Measurements from ENCODE around the gene KBTBD13.
"Not testable (repeated sequence)": the region's sequence is repeated elsewhere in the genome, so short reads cannot be mapped to it uniquely, and the experiment has no call there.

The KBTBD13 gene

DNA sequence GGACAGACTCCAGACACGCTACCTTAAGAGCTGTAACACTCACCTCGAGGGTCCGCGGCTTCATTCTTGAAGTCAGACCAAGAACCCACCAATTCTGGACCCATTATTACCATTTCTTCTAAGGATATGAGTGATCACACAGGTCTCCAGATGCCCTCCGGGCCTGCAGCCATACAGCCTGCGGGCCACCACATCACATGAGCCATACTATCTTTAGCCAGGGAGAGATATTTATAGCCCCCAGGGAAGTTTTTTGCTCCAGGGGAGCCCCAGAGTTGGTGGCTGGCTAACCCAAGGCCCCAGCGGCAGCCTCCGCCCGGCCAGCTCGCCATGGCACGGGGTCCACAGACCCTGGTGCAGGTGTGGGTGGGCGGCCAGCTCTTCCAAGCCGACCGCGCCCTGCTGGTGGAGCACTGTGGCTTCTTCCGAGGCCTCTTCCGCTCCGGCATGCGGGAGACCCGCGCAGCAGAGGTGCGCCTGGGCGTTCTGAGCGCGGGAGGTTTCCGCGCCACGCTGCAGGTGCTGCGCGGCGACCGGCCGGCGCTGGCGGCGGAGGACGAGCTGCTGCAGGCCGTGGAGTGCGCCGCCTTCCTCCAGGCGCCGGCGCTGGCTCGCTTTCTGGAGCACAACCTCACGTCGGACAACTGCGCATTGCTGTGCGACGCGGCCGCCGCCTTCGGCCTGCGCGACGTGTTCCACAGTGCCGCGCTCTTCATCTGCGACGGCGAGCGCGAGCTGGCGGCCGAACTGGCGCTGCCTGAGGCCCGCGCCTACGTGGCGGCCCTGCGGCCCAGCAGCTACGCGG lies at the start of gene KBTBD13:
TSS of gene KBTBD13 (plus strand) at position 261 of the 805 bp plus-strand sequence. CDS start at position 331, 70 bp downstream.
- no peak for DNase-seq

DNA sequence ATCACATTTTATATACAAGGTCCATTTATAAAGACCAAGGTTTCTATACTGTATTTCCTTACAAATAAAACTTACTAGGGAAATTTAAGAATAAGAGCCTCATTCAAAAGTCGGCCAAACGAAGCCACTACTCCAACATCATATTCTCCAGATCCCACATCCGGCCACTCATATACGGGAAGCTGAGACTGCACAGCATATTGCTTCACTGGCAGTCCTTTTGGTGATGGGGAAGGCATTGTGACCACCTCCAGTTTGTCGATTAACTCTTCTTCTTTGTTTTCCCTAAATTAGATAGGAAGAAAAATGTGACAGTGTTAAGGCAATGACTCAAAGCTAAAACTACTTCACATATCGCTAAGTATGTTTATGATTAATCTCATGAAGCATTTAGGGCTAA lies 49.8 kb upstream of the KBTBD13 start:
- no peak for DNase-seq

DNA sequence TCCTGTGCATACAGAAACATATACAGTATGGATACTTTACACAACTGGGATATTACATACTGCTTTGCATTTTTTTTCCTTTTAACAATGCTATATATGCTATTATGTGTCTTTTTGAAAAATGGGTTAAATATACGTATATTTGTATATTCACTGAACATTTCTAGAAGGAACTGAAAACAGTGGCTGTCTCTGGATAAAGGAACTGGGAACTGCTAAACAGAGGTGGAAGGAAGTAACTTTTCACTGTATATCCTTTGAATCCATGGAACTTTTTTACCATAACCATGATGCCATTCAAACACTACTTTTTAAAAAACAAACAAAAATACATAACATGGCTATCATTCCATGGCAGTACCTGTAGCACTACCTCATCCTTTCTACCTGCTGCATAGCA lies 49.0 kb upstream of the KBTBD13 start:
- DNase-seq, result no peak

DNA sequence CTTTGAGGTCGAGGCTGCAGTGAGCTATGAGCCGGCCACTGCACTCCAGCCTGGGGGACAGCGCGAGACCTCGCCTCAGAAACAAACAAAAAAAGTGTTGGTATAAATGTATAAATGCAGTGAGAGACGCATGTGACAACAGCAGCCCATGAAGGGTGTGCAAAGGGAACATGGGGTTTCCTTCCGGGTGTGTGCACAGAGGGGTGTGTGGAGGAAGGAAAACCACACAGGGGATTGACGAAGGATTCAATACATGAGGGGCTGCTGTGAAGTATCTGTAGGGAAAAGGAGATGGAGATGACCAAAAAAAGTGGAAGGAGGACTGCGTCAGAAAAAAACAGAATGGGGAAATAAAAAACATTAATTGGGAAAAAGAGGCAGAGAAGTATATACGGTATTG lies 48.2 kb upstream of the KBTBD13 start:
- no peak for DNase-seq

DNA sequence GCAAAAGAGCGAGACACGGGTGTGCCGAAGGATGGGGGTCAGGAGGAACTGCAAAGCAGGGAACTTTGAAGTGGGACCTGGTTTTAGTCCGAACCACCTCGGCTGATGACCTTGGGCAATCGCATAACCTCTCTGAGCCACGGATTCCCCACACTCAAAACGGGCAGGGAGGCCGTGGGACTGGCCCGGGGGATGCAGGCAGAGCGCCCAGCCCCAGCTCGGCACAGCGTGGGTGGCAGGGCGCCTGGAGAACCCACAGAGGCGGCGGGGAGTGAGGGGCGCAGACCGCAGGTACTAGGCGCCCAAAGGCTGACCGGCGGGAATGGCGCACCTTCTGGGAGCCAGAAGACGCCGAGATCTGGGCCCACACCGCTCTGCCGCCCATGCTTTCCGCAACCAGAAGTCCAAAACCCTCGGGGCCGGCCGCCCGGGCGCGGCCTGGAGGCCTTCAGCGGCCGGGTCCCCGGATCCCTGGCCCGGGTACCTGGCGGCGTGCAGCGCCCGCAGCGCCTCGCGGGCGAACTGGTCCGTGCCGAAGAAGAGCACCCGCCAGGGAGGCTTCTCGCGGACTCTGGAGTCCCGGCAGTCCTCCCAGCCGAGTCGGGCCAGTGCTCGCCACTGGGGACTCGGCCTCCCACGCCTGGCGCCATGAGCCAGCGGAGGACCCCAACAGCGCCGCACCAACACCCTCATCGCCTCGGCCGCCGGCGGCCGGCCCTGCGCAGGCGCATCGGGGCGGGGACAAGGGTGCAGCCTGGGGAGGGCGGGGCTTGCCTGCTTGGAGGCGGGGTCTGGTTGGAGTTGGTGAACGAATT lies 47.4 kb upstream of the KBTBD13 start, which contains the start of gene MTFMT:
TSS of gene MTFMT (minus strand) at position 719 of the 815 bp plus-strand sequence. CDS start at position 693, 26 bp downstream.
- DNase-seq, result peak; percentile 49 to 74

DNA sequence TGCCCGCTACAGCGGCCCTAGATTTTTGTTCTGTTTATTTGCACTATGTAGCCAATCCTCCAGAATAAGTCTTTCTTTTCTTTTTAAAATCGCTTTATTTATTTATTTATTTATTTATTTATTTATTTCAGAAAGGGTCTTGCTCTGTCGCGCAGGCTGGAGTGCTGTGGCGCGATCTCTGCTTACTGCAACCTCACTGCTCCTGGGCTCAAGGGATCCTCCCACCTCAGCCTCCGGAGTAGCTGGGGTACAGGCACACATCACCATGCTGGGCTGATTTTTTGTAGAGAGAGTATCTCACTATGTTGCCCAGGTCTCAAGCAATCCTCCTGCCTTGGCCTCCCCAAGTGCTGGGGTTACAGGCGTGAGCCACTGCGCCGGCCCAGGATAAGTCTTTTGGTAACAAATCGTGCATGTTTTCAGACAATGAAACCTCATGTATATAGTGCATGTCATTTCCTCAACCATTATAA lies 46.8 kb upstream of the KBTBD13 start:
- DNase-seq, result no peak

DNA sequence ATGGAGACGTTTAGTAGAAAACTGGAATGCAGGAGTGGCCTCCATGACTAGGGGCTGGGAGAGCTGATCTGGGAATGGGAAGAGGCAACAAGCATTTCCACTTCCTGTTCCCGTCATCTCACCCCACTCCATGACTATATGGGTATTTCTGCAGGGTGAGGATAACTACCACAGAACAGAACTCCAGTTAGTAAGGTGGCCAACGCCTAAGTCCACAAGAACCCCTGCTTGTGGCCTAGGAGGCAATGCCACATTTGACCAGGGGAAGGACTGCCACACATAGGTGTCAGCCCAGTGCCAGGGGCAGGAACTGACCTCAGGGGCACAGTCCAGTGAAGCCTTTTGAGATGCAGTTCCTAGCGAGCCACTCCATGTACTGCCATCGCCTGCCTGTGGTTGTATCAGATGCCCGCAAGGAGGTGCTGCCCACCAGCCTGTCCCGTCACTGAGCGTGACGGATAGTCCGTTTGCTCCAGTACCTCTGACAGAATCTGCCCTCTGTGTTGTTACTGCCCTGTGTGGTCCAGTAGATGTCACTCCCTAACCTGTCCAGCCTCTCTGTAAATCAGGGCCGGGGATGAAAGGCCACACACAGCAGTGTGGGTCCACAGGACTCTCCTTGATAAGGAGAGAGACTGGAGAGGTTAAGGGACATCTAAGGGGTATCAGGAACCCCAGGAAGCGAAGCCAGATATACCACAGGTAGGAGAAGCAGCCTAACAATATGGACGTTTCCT lies 43.6 kb upstream of the KBTBD13 start:
- peak; percentile 9 to 45 for DNase-seq

DNA sequence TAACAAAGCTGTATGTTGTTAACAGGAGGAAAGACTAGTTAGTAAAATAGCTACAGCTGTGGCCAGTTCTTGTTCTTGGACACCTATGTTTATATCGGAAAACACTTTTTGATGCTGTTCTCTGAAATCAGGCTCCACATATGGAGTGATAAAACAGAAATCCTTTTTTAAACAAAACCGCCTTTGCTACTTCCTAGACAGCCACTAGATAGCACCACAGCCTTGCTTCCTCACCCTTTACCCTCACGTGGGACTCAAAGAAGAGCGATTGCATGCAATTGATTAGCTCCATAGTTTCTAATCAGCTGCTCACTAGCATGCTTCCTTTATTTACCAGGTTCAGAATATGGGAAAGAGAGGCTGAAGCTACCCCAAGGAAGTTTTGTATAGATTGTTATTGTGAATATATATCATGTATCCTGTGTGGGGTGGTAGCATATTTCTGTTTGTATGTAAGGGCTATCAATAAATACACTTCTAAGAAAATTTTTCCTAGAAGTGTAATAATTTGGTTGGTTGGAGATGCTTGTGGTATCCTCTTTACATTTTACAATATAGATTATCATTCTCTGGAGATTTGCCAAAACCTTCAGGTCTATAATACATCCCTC lies 42.8 kb upstream of the KBTBD13 start:
- peak in 1 of 2 experiments; percentile 6 for DNase-seq

DNA sequence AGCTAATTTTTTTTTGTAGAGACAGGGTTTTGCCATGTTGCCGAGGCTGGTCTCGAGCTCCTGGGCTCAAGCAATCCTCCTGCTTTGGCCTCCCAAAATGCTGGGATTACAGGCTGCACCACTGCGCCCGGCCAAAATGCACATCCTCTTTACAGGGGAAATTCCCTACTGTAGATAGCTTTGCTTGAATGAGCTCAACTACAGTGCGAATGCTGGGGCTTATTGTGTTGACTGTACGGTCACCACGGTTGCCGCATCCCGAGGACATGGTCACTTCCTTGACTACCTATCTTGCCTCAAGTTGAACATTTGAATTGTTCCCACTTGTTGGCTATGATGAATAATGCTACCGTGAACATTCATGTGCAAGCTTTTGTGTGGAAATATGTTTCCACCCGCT lies 41.8 kb upstream of the KBTBD13 start:
- no peak for DNase-seq

DNA sequence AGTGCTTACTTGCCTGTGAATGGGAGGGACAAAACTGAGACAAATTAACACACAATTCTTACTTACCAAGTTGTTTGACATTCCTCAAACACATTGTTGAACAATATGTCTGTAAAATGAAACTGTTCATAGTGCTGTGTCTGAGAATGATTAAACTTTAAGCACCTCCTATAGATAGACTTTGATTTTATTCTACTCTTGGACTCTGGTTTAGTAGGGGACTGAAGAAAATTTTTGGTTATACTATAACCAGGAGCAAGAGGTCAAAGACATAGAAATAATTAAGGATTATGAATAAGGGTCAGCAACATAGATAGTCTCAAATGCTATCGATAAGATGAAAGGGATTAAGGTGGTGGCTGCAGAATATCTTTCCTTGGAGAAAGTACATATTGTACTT lies 39.2 kb upstream of the KBTBD13 start:
- DNase-seq, result no peak

DNA sequence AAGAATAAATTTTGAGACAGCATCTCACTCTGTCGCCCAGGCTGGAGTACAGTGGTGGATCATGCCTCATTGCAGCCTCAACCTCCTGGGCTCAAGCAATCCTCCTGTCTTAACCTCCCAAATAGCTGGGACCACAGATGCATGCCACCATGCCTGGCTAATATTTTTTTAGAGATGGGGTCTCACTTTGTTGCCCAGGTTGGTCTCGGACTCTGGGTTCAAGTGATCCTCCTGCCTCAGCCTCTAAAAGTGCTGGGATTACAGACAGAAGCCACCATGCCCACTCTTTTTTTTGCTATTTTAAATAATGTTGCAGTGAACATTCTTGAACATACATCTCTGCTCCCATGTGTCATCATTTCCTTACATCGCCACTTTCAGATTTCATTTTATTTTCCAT lies 38.1 kb upstream of the KBTBD13 start:
- no peak for DNase-seq

DNA sequence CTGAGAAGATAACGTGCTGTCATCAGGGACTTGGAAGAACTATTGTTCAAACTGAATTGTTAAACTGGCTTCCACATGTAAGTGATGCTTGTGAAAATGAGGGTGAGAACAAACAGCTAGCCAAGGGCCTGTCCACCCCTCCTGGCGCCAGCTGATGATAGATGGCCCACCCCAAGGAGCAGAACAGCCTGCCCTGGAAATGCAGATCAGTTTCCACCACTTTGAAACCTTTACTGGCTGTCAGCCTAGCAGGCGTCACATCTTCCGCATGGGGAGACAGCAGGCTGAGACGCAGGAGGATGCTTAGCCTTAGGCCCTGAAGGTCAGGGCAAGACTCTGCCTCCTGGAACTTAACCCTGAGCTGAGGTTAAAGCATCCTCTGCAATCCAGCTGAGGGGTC lies 37.7 kb upstream of the KBTBD13 start:
- no peak for DNase-seq

DNA sequence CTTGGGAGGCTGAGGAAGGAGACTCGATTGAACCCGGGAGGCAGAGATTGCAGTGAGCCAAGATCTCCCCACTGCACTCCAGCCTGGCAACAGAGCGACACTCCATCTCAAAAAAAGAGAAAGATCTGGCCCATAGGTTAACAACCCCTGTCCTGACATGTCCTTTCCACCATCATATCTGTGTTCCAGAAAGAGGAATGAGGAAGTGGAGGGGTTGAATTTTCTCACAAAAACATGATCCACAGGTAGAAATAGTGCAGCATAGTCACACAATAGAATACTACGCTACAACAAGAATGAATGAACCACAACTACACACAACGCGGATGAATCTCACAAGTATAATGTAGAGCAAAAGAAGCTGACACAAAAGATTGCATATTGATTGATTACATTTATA lies 36.1 kb upstream of the KBTBD13 start:
- no peak for DNase-seq

DNA sequence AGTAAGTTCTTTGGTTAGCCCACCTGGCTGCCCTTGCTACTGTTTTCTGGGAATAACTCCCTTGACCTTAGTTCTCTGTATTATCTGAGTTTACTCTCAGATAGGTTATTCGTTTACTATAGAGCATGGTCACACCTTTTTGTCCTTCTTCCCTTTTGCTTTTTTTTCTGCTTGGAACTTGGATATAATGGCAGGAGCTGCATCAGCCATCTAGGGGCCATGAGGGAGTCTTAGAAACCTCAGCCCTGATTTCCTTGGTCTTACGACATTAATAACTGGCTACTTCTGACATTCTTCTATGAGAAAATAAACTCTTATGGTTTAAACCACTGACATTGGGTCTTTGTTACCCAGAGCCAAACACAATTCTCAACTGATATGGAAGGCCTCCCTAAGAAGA lies 34.8 kb upstream of the KBTBD13 start:
- DNase-seq, result no peak

DNA sequence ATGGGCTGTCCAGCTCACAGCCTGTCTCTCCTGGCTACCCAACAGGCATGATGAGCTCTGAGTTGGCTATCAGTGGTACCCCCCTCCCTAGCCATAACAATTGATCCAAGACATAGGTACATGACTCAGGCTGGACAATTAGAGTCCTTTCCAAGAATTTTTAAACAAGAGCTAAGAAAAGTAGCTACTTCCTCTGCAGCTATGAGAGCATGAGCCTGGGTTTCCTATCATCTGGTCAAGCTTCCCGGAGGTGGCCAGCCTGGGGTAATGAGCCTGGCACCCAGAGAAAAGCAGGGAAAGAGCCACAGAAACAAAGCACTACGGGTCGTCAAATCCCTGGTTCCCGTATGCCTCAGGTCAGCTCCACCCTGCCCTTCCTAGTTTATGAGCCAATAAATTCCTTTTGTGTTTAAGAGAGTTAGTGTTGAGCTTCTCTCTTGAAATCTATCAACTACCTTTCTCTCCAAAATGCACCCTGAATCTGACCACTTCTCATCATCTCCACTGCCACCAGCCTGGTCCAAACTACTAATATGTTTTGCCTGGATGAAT lies 33.7 kb upstream of the KBTBD13 start:
- no peak for DNase-seq

DNA sequence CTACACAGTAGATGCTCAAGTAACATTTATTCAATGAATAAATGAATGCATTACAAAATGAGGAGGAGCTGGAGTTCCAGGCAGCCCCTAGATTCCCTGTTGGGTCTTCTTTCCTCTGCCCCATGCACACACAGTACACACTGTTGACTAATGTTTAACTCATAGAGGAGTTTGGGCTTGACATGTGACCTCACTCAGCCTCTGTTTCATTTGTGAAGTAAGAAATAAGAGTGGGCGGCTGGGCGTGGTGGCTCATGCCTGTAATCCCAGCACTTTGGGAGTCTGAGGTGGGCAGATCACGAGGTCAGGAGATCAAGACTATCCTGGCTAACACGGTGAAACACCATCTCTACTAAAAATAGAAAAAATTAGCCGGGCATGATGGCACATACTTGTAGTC lies 32.3 kb upstream of the KBTBD13 start:
- DNase-seq, result not testable (repeated sequence)

DNA sequence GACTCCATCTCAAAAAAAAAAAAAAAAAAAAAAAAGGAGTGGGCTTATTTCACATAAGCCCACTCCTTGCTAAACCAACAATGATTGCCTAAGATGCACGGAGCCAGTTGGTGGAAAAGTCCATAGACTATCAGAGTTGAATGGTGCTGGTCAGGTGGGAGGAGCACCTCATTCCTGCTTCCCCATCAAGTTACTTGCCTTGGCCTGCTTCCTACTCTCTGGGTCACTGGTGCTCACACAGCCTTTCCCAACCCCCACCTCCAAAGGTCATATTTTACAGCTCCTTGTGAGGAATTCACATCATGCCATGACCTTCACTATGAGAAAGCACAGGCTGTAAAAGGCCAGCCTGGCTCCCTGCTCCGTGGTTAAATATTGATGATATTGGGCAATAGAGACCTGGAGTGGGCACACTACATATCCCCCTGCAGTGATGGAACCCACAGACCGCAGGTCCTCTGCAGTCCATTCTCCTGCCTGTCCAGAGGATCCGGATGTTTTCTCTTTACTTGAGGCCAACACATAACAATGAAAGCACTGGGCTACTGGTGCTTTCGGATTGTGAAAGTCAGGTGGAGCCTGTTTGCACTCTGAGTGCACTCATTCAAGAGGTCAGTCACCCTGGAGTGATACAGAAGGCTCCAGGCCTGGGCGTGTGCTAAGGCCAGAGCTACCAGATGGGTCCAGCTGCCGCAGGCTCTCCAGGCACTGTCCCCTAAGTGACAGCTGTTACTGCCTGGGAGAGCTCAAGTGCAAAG lies 31.6 kb upstream of the KBTBD13 start, which contains the start of gene SLC51B:
TSS of gene SLC51B (plus strand) at position 664 of the 758 bp plus-strand sequence. CDS start 4,618 bp downstream, outside the sequence.
- no peak for DNase-seq

DNA sequence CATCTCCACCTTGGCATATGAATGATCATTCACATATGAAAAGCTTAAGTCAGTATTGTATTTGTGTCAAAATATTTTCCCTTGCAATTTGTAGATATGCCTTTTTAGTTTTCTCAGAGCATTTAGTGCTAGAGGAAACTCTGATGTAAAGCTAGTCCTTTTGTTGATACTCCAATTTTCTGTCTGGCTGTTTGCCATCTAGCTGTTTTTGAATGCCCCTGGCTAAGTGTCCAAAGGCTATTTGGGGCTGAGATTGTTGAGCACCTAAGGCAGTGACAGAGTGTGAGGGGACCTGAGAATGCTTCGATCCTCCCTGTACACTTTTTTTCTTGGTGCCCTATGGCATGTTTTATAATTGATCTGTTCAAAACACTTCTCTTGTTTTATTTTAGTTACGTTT lies 28.3 kb upstream of the KBTBD13 start:
- DNase-seq, result no peak

DNA sequence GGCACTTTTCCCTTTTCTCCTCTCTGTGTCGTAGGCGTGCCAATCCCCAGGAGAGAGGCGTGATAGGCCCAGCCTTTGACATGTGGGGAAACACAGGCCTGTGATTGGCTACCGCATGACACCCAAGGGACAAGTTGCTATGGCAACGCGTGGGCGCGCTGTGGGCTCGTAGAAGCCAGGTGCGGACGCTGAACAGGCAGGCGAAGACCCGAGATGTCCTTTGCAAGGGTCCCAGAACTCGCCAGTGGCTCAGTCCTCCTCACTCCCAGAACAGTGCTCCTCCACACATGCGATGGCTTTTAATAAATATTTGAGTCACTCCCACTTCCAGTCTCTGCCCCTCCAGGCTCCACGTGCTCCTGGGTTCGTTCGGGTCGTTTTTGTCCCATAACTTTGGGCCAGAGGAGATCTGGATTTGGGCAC lies 27.1 kb upstream of the KBTBD13 start:
- peak; percentile 86 to 91 for DNase-seq

DNA sequence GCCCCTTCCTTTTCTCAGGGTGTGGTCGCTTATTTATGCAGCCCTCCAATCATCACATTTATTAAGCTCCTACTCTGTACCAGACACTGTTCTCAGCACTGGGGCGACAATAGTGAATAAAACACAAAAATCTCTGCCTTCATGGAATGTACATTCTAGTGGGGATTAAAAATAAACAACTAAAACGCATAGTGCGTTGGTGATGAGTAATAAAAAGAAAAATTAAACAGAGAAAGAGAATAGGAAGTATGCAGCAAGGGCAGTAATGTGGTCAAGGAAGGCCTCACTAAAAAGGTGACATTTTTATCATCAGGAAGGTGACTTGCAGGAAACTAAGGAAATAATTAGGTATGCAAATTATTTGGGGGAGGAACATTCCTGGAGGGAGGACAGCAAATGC lies 26.3 kb upstream of the KBTBD13 start:
- no peak for DNase-seq

DNA sequence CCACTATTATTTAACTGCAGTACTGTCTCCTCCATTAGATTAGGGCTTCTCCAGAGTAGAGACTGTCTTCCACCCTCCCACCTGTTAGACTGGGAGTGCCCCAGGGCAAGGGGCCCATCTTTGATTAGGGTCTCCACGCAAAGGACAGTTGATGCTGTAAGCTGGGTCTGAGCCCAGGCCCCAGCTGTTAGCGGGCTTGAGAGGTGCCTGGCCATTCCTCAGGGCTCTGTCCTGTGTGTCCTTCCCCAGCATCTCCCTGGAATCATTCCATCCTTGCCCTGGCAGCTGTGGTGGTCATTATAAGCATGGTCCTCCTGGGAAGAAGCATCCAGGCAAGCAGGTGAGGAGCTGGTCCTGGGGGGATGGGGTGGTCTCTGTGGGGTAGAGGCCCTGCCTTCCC lies 25.3 kb upstream of the KBTBD13 start:
- DNase-seq, result no peak

Measured in NCI-H1930 (cell line).